MV-4-11 (cell line): ENCODE measurements around the gene GLIPR1.
"Not testable (repeated sequence)": the region's sequence is repeated elsewhere in the genome, so short reads cannot be mapped to it uniquely, and the experiment has no call there.

ENCODE experiments used
- DNase-seq: peaks from one replicate; lab custom pipeline; 2025; lab: John Stamatoyannopoulos, UW

GLIPR1 gene

GRCh38 chr12:75480469-75480949, at the start of gene GLIPR1:
Gene GLIPR1 (plus strand): TSS chr12:75480755. CDS start chr12:75480881, 126 bp downstream.
- DNase-seq: peak; percentile 96

GRCh38 chr12:75432924-75433323, 47.6 kb upstream of the GLIPR1 start:
- DNase-seq: no peak

- peak; percentile 53 for DNase-seq
Observed at GRCh38 chr12:75437564-75437963, 43.0 kb upstream of the GLIPR1 start.

- DNase-seq: no peak
Observed at GRCh38 chr12:75438059-75438754, 42.3 kb upstream of the GLIPR1 start.

GRCh38 chr12:75439048-75439447, 41.5 kb upstream of the GLIPR1 start:
- no peak for DNase-seq

- DNase-seq: no peak
Observed at GRCh38 chr12:75439930-75440329, 40.6 kb upstream of the GLIPR1 start.

- DNase-seq: not testable (repeated sequence)
Observed at GRCh38 chr12:75441687-75442449, 38.7 kb upstream of the GLIPR1 start.

- DNase-seq: not testable (repeated sequence)
Observed at GRCh38 chr12:75442454-75442853, 38.1 kb upstream of the GLIPR1 start.

GRCh38 chr12:75443709-75444108, 36.8 kb upstream of the GLIPR1 start:
- no peak for DNase-seq

GRCh38 chr12:75444429-75445136, 36.0 kb upstream of the GLIPR1 start:
- no peak for DNase-seq

- not testable (repeated sequence) for DNase-seq
Observed at GRCh38 chr12:75445137-75445507, 35.4 kb upstream of the GLIPR1 start.

- no peak for DNase-seq
Observed at GRCh38 chr12:75446857-75447256, 33.7 kb upstream of the GLIPR1 start.

- DNase-seq: no peak
Observed at GRCh38 chr12:75447691-75448393, 32.7 kb upstream of the GLIPR1 start.

GRCh38 chr12:75452675-75453330, 27.8 kb upstream of the GLIPR1 start:
- no peak for DNase-seq

GRCh38 chr12:75455839-75456238, 24.7 kb upstream of the GLIPR1 start:
- DNase-seq: no peak

GRCh38 chr12:75457191-75457590, 23.4 kb upstream of the GLIPR1 start:
- peak; percentile 49 for DNase-seq

GRCh38 chr12:75457866-75458265, 22.7 kb upstream of the GLIPR1 start:
- DNase-seq: not testable (repeated sequence)

GRCh38 chr12:75459755-75460154, 20.8 kb upstream of the GLIPR1 start:
- DNase-seq: no peak

GRCh38 chr12:75460204-75460603, 20.4 kb upstream of the GLIPR1 start:
- DNase-seq: no peak

GRCh38 chr12:75471902-75472890, 8.4 kb upstream of the GLIPR1 start:
- DNase-seq: peak; percentile 95
